Kidney glomerular epithelial cell (primary cell): ENCODE measurements around the gene THBS3.
A peak's percentile ranks its signal among the peaks of the same experiment; 100 is the strongest.
"Not testable (repeated sequence)": the region's sequence is repeated elsewhere in the genome, so short reads cannot be mapped to it uniquely, and the experiment has no call there.

Experiments used
- DNase-seq: peaks from one replicate; lab custom pipeline; 2025; lab: John Stamatoyannopoulos, UW

THBS3 gene

DNA sequence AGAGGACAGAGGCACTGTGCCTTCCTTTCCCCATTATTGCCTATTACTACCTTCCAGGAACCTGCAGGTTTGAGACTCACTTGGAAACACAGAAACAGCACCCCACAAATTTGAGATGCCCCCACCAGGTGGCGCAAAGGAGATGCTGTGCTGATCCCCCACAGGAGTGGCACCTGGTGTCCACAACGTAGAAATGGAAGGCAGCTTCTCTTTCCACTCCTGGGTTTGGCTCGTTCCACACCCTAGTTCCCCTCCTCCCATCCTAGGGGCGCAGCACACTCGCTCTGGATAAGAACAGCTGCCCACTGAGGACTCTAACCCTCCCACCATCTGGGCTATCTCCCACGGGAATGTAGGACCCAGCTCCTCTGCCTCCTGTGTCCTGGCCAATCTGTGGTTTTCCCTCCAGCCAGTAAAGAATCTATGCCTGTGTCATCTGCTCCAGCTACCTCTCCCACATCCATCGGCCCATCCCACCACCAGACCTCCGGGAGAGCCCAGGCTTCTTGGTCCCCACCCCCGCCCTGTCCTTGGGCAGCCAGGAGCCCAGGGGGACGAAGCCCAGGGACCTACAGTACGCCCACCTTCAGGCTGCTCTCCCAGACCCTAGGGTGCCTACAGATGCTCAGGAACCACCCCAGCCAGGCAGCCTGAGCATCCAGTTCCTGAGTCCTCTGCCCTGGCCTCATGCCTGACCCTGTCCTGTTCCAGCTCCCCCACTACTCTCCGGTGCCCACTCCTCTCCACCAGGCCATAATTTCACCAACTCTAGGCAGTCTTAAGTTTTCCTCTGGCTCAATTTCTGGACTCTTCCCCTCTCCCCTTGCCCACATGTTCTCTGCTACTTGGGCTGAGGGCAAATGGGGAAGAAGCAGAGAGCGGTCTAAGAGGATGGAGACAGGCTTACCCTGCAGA, 549 bp downstream of the THBS3 start:
- peak; percentile 60 for DNase-seq

DNA sequence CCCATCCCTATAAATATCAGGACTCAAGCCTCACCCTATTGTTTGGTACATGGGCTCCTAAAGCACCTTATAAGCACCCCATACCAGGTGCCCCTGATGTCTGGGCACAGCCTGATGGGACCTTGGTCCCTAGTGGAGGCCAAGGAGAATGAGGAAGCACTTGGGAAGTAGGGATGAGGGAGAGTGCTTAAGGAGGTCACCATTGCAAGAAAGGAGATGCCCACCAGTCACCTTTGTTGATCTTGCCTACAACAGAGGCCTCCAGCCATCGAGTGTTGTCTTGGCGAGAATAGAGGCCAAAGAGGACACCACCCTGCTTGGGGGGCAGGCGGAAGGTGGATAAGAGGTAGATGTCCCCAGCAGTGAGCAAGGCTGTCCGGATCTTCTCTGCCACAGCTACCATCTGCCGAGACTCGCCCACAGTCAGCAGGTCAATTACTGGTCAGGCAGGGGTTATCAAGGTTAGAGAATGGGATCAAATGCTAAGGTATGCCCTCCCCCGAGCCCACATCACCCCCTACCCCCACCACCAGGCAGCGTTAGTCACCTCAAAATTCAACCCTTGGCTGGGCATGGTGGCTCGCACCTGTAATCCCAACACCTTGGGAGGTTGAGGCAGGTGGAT, 1.6 kb downstream of the THBS3 start:
- DNase-seq, result no peak

DNA sequence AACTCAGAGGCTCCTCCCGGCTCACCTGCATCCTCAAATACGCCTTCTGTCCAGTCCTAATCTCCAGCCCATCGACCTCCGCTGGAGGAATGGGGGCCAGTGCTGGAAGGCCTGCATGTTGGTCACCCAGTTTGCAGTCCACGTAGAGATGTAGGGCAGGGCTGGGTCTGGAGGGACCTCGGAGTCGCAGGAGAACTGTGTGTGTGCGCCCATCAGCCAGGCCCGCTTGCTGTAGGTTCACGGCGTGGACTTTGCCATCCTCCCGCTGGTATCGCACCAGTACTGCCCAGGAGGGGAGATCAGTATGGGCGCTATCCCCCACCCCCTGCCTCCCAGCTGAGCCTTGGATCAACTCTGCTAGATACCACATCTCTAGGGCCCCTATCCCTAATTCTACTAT, 2.7 kb downstream of the THBS3 start:
- no peak for DNase-seq

DNA sequence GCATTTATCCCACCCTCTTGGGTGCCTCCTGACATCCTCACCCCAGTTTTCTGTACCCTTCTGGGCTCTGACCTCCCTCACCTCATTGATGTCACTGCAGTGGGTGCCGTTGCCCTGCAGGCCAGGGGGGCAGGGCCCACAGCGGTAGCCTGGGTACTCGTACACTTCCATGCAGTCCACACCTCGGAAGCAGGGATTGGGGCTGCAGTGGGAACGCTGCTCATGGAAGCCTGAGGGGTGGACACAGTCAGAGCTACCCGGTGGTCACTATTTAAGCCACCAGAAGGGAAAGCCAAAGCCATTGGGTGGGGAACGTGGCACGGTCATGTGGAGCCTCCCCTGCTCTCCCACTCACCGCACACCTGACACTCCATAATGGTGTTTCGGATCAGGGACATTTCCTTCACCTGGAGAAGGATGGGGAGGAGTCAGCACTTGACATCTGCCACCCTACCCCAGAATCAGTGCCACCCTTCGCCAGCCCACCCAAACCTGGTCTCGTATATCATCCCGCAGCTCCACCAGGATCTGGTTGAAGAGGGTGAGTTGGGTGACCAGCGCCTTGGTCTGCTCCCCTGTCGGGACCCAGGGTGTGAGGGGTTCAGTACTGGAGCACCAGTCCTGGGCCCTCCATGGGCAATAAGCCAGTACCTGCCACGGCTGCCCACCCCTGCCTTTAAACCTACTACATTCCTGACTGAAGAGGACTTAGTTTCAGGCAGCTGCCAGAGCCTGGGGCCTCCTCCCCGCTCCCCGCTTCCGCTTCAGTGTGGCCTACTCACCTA, 4.8 kb downstream of the THBS3 start:
- no peak for DNase-seq

DNA sequence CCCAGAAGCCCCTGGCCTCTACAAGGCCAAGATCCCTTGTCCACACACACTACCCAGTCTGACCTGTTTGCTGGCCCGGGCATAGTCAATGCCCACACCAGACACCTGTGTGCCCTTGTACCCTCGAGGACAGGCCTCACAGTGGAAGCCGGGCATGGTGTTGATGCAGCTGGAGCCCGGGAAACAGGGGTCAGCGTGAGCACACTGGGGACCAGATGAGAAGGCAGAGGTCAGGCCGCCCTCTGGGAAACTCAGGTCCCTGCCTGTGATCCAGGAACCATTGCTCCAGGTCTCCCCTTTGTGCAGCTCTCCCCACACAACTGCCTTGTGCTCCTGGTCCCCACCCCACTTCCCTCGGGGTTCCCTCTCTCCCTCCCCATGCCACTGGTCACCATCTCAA, 5.5 kb downstream of the THBS3 start:
- DNase-seq, result no peak

DNA sequence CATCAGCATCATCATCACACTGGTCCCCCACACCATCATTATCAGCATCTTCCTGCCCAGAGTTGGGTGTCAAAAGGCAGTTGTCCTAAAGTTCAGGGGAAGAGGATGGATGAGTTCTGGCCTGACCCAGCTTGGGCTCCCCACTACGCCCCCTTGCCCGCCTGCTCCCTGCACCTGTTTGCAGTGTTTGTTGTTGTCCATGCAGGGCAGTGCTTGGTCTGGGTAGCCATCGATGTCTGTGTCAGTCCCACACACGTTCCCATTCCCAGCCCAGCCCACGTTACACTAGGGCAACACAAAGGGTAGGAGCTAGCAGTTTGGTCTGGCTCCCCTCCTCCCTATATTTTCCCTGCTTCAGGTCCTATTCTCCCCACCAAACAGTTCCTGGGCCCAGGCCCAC, 6.8 kb downstream of the THBS3 start:
- DNase-seq, result no peak

DNA sequence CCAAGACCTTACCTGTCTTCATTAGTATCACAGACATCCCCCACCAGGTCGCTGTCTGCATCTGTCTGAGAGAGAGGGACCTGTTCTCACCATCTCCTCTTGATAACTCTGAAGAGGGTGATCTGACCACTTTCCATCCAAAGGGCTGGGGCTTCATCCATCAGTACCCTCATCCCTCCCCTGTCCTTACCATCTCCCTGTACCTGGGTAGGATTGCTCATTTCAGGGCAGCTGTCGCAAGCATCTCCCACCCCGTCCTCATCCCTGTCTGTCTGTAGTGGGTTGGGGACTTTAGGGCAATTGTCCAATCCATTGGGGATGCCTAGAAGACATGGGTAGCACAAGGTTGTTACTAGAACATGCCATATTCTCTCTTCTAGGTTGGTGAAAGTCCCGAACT, 7.9 kb downstream of the THBS3 start:
- no peak for DNase-seq

DNA sequence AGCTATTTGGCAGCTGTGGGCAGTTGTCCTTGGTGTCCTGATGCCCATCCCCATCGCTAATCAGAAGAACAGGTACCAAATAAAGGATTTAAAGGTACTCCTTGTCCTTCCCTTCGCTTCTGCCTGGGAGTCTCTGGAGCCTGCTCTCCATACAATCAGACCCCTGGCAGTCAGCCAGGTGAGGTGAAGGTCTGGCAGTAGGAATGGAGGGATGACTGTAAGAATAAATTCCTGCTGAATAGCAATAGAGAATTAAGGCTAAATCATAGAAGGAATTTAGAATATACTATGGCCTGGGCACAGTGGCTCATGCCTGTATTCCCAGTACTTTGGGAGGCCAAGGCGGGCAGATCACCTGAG, 9.2 kb downstream of the THBS3 start:
- DNase-seq, result no peak

DNA sequence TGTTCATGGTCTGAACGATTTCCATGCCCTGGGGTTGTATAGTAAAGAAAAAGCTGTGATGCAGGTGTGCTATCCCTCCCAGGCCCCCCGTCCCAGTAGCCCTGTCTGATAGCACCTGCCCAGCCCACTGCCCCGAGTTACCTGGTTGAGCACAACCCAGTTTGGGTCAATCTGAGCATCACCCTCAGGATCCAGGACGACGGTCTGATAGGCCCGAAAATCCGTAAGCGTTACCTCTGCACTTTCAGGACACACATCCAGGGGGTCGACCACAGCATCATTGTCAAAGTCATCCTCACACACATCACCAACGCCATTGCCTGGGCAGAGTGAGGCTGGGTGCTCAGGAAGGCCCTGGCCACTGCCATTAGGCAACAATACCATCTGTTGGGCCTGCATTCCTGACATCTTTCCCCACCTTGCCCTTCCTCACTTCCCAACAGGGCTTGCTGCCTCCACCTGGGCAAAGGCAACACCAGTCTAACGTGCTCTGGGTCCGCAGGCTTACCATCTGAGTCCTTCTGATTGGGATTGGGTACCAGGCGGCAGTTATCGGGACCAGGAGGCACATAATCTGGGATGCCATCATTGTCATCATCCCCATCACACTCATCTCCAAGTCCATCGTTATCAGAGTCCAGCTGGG, 9.7 kb downstream of the THBS3 start:
- DNase-seq, result no peak

DNA sequence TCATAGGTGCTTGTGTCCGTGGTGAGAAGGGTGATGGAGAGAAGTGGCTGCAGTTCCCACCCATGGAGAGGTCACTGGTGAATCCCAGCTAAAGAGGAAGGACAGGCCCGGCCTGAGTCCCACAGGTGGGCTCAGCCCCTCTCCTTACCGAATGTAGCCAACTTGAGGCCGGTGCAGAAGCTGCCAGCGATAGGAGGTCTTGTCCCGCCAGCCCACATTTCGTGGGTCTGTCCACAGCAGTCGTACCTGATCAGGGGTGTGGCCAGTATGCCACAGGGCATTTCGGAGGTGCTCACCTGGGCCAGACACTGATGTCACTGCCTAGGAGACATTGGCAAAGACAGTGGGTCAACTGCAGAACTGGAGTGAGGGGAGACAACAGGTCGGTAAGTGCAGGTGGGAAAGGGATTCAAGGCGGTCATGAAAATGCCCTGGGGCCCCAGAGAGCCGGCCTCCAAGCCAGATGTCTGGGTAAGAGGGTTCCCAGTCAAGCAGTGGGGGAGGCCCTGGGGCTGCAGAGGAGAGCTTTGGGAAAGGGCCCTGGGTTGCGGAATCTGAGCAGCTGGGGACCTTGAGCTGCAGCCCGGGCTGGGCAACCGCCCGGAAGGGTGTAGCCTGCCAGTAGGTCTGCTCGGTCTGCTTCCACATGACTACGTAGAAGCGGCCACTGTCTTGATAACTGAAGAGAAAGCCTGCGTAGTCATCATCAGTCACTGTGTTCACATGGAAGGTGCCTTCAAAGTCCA, 10.6 kb downstream of the THBS3 start:
- no peak for DNase-seq

DNA sequence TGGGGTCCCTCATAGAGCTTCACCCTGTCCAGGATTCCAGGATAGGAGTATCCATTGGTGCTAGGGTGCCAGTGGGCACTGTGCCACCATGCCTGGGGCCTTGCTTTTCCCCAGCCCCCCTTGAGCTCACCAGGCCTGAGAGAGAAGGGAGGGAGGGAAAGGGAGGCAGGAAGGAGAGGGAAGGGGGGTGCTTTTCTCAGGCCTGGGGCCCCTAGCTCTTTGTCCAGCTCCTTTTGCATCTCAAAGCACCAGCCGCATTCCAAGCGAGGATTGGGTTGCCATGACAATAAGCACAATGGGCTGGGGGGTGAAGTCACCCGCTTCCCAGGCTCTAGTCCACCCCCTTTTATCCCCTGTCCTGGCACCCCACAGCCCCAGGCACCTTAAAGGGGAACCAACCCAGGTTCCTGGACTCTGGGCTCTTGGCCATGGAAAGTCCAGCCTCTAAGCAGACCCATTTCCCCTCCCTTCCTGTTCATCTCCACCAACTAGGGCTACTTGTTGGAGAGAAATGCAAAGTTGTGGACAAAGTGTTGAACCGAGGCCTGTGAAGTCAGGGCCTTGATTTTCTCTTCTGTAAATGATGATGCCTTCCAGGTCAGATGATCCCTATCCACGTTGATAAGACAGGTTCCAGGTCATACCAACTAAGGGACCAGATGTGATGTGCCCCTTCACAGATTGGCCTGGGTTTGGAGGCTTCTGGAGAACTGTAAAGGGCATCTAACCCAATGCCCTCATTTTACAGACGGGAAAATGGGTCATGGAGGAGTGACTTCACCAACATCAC, 11.4 kb downstream of the THBS3 start:
- DNase-seq, result no peak

DNA sequence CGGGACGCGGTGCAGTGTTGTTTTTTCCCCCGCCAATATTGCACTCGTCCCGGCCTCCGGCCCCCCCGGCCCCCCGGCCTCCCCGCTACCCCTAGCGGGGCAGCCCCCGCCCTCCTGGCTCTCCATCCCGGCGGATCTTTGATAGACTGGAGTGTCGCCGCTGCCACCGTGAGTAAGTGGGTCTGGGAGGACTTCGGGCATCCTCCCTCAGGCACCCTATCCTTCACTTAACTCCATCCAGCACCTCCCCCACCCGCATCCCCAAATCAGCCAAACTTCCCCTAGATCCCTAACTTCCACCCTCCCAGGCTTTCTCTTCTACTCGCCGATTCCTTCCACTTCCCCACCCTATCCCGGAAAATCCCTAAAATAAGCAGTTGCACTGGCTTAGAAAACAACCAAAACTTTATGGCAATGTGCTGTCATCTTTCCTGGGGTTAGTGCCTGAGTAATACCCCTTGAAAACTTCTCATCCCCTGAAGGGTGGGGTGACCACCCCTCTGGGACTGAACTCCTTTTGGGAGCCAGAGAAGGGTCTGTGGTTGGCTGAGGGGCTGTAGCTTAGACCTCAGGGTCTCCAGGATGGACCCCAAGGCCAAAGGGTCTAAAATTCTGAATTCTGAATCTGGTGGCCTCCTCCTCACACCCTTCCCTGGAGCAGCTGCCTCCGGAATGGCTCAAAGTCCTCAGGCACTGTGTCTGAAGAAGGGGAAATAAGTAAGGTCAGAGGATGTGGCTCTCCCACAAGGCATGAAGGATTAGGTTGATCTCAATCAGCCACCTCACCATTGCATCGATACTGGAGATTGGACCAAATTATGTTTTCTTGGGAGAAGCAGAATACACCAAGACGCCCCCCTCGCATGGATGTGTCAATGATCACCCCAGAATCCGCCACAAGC, 12.2 kb downstream of the THBS3 start:
- DNase-seq, result no peak

DNA sequence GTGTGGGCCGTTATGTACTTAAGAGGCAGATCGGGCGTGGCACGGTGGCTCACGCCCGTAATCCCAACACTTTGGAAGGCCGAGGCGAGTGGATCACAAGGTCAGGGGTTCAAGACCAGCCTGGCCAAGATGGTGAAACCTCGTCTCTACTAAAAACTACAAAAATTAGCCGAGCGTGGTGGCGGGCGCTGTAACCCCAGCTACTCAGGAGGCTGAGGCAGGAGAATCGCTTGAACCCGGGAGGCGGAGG, 13.8 kb downstream of the THBS3 start:
- not testable (repeated sequence) for DNase-seq

DNA sequence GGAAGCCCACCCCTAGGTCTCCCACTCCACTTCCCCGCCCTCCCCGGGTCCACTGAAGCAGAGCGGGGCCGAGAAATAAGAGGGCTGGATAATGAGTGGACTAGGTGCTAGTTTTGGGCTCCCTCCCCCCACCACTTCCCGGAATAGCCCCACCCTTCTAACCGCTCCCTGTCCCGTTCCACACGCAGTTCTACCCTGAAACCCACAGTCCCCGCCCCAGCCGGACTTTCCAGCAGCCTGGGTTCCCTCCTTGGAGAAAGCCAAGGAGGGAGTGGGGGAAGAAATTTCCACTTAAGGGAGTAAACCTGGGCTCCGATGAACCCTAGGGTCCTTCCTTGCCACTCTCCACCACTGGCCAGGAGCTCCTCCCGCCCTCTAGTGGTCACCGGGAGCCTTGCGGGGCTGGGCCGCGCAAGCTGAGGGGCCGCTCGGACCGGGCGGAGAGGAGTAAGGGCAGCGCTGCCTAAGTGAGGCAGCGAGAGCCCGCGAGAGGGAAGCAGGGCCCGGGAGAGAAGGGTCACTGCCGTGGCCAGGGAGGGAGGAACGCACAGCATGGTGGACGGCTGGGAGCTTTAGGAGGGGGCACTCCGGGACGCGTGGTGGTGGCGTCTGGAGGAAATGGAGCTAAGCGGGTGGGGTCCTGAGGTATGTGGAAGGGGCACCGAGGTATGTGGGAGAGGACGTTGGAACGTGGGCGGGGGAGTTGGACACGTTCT, 14.3 kb downstream of the THBS3 start:
- peak; percentile 79 for DNase-seq

DNA sequence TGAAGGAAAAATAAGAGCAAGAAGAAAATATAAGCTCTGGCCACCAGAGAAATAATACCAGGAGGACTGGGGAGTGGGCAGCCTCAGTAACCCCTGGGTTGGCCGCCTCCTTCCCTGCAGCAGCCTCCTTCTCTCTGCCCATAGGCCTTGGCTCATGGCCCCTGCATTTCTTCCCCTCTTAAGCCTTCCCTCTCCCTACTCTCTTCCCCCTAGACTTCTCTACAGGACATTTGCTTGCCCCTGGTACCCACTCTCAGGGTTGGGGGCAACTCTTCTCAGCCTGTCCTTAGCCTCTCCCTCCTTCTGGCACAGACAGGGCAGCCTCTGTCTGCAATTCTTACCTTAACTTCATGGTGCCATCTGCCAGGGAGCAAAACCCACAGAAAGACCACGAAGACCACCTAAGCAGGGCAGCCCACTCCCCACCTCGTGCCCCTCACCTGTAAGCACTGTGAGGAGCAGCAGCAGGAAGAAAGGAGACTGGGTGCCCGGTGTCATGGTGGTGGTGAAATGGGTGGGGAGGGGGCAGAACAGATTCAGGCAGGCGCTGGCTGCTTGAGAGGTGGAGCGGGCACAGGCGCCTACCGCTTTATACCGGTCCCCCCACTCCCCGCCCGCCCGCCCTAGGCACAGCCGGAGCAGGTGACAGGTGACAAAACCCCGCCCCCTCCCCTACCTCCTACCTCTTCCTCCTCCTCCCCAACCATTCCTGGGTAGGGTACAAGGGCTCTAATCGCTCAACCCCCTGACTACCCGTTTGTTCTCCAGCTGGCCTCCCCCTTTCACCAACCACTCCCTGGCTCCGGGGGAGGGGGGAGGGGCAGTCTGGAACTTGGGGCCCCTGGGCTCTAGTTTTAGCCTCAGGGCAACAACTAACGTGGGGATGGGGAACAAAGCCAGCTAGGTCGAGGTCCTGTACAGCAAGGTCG, 15.1 kb downstream of the THBS3 start:
- DNase-seq, result no peak

DNA sequence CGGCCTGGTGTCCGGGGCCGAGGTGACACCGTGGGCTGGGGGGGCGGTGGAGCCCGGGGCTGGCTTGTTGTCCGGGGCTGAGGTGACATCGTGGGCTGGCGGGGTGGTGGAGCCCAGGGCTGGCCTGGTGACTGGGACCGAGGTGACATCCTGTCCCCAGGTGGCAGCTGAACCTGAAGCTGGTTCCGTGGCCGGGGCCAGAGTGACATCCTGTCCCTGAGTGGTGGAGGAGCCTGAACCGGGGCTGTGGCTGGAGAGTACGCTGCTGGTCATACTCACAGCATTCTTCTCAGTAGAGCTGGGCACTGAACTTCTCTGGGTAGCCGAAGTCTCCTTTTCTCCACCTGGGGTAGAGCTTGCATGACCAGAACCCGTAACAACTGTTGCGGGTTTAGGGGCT, 15.8 kb downstream of the THBS3 start:
- no peak for DNase-seq

DNA sequence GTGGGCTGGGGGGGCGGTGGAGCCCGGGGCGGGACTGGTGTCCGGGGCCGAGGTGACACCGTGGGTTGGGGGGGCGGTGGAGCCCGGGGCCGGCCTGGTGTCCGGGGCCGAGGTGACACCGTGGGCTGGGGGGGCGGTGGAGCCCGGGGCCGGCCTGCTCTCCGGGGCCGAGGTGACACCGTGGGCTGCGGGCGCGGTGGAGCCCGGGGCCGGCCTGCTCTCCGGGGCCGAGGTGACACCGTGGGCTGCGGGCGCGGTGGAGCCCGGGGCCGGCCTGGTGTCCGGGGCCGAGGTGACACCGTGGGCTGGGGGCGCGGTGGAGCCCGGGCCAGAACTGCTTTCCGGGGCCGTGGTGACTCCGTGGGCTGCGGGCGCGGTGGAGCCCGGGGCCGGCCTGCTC, 17.8 kb downstream of the THBS3 start:
- DNase-seq, result not testable (repeated sequence)

DNA sequence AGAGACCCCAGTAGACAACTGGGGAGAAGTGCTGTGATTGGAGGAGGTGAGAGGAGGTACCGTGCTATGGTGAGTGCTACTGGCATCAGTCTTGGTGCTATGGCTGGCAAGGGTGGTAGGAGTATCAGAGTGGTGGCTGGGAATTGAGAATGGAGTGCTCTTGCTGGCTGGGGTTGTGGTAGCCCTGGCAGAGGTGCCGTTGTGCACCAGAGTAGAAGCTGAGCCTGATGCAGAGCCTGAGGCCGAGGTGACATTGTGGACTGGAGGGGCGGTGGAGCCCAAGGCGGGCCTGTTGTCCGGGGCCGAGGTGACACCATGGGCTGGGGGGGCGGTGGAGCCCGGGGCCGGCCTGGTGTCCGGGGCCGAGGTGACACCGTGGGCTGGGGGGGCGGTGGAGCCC, 19.4 kb downstream of the THBS3 start:
- DNase-seq, result no peak
